Iris pigment epithelial cell (primary cell): ENCODE measurements around the gene GNA15.
A peak's percentile ranks its signal among the peaks of the same experiment; 100 is the strongest.

ENCODE experiments used
- DNase-seq: peaks from one replicate; pipeline ENCODE4 v3.0.0-alpha.2; 2011; ENCODE audit warnings: low read depth

Gene GNA15

DNA sequence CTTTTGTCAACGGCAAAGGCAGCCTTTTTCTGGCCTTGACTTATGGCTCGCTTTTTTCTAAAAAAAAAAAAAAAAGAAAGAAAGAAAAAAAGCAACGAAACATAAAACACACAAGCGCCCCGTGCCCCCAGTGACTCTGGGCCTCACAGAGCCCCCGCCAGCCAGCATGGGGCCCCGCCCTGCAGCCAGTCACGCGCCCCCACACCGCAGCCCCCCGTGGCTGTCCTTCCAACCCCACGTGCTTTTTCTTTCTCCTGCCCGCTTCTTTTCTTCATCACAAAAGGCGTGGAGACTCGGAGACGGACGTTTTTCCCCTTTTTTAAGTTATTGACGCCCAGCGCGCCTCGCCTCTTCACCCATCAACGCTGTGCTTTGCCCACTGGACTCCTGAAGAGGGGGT is 14.4 kb upstream of the GNA15 start:
- DNase-seq: no peak

DNA sequence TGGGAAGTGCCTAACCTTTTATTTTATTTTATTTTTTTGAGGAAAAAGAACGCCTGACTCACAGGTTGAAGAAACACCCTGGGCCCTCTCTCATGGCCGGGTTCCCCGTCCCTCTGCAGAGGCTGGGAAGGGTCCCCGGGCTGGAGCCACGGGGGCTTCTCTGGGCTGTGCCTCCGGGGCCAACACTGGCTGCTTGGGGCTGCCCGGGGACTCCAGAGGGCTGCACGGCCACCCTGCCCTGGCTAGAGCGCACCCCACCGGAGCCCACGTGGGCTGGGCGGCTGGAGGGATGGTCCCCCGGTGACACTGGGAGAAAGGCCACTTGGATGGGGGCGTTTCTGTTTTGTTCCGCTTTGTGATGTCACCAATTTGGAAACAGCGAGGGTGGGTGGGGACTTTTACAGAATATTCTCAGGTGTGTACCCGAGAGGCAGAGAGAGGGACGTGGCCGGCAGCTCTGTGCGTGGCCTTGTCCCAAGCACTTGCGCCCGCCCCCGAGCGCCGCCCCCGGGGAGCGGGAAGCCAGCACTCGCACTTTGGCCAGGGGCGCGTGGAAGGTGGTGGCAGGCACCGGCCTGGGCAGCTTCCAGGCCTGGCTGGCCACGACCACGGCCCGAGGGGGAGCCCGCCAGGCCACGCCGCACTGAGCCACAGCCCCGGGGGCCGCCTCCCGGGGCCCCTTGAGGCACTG is 13.9 kb upstream of the GNA15 start:
- DNase-seq: no peak

DNA sequence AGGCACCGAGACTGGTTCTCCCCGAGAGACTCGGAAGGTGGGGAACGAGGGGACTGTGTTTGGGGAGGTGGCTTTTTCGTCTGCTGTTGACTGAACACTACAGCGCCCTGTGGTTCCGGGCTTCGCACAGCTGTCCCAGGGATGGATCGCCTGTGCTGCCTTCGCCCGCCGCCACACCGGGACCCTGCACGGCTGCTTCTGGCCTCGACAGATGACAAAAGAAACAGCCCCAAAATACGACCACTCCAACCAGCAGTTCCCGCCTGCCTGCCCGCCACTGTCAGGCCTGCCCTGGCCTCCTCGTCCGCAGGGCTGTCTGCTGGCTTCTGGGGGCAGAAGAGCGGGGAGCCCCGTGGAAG is 13.3 kb upstream of the GNA15 start:
- DNase-seq: no peak

GRCh38 chr19:3123088-3123721 is 12.6 kb upstream of the GNA15 start:
- no peak for DNase-seq

DNA sequence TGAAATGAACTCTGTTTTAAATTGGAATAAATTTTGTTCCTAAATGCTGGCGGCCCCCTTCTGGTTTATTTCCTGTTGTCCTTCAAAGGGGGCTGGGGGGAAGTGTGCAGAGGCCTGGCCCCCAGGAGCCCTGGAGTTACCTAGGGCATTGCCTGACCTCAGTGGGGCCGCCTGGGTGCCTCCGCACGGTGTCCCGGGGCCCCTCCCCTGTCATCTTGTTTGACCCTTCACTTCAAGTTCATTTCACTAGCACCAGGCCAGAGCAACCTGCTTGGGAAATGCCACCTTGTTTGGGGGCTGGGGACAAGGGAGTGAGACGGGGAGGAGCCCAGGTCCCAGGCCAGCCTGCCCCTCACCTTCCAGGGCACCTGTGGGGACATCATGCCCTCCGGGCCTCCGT is 11.9 kb upstream of the GNA15 start:
- no peak for DNase-seq

DNA sequence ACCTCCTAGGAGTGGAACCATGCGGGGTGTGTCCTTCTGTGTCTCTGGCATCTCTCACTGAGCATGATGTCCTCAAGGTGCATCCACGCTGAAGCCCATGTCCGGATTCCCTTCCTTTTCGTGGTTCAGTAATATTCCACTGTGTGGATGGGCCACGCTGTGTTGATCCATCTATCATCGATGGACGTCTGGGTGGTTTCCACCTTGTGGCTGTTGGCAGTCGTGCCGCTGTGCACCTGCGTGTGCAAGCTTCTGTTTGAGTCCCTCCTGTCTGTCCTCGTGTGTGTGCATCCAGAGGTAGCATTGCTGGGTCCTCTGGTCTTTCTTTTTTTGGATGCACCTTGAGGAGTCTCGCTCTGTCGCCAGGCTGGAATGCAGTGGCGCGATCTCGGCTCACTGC is 11.2 kb upstream of the GNA15 start:
- no peak for DNase-seq

DNA sequence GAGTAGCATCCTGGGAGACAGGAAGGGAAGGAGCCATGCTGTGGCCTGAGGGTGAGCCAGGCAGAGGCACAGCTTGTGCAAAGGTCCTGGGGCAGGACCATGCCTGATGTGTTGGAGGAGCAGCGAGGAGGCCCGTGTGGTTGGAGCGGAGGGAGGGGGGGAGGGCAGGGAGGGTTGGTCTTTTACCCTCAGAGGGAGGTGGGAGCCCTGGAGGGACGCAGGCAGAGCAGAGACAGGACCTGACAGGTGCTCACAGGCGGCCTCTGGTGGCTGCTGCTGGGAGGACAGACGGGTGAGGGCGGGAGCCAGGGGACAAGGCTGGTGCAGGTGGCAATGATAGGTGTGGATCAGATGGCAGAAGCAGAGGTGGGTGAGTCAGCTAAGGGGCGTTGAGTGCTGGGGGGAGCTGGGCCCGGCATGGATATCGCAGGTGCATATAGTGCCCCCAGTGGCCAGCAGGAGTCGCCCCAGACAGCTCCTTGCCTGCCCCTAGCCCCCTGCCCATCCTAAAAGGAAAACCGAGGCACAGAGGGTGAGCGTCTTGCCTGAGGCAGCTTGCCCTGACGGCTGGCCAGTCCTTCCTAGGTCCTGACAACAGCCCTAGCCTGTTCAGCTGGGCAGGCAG is 9.8 kb upstream of the GNA15 start:
- peak; percentile 22 for DNase-seq

- DNase-seq: peak; percentile 69
Observed at GRCh38 chr19:3129112-3129511, 6.7 kb upstream of the GNA15 start.

- DNase-seq: no peak
Observed at GRCh38 chr19:3131168-3131567, 4.7 kb upstream of the GNA15 start.

- DNase-seq: peak; percentile 33
Observed at GRCh38 chr19:3132971-3133792, 2.7 kb upstream of the GNA15 start.

DNA sequence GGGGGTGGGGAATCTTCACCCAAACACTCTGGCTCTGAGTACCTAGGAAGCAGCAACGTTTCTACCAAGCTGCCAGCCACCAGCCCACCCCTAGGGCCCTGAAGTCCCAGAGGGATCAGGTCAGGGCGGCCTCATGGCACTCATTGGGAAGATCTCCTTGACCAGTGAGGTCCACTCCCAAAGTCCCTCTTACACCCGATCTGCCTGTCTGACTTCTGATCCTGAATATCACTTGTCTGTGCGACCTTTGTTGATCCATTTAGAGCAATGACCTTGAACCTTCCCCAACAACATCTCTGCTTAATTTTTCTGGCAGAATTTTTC is 2.1 kb upstream of the GNA15 start:
- DNase-seq: no peak

GRCh38 chr19:3136684-3137055 is 837 bp downstream of the GNA15 start:
- no peak for DNase-seq

DNA sequence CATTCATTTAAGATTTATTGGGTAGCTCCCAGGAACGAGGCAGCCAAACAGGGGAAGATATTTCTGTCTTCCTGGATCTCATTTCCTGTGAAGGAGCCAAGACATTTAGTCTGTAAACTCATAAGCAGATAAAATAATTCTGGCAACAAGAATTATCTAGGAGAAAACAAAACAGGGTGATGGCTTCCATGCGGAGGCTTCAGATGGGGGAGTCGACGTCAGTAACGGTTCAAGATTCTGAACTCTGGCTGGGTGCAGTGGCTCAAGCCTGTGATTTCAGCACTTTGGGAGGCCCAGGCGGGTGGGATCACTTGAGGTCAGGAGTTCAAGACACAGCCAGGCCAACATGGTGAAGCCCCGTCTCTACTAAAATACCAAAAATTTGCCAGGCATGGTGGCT is 1.3 kb downstream of the GNA15 start:
- no peak for DNase-seq

DNA sequence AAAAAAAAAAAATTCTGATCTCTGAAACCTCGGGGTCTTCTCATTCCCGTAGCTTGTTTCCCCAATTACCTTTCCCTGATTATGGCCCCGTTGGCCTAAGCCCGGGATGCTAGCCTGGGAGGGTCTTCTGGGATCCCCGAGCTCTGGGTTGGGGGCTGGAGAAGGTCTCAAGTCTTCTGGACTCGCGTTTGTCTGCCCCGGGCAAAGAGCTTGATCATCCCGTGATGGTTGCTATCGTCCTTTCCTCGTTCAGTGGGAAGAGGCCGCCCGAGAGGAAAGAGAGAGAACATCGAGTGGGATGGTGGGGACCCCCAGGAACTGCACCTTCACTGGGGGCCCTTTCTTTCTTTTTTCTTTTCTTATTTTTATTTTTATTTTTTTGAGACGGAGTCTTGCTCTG is 2.4 kb downstream of the GNA15 start:
- DNase-seq: no peak

DNA sequence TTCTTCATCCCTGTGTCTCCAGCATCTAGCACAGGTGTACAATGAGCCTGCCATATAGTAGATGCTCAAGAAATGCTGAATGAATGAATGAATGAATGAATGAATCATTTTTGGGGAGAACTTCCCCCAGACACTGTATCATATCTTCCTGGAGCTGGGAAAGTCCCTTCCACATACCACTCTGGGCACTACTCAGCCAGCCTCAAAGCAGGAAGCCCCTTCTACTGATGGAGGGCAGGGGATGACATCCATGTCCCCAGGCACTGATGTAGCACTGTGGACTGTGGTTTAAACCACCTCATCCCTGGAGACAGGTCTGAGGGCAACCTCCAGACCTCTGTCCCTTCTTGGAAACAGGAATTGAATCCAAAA is 4.8 kb downstream of the GNA15 start:
- DNase-seq: no peak

DNA sequence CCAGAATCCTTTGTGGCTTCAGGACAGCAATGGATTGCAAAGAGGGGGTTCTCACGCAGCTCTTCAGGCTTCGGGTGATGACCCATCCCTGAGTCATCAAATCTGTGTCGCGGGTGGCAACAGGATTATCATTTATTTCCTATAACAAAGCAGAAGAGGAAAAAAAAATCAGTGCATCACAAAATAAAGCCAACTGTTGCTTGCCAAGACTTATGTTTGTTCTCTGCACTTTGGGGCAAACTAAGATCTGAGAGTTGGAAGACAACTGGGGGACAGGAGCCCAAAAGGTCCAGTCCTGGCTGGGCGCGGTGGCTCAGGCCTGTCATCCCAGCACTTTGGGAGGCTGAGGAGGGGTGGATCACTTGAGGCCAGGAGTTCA is 6.4 kb downstream of the GNA15 start:
- peak; percentile 76 for DNase-seq

DNA sequence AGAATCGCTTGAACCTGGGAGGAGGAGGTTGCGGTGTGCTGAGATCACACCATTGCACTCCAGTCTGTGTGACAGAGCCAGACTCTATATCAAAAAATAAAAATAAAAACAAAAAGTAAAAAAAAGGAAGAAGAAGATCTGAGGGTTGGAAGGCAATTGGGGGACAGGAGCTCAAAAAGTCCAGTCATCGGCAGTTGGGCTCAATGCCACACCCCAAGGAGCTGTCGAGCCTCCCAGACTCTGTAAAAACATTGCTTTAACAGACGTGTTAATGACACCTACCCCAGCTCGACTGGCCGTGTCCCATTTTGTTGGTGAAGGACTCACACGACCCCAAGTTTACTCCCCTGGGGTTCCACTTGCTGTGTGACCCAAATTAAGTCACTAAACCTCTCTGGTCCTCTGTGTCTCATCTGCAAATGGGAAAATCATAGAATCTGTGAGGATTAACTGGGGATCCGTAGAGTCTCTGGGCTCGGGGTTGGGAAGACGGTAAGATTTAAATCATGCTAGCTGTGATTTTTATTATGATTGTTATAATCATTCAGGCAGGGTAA is 7.0 kb downstream of the GNA15 start:
- DNase-seq: no peak

GRCh38 chr19:3145909-3146676 is 10.3 kb downstream of the GNA15 start:
- DNase-seq: no peak

GRCh38 chr19:3146677-3147100 is 10.9 kb downstream of the GNA15 start:
- no peak for DNase-seq

DNA sequence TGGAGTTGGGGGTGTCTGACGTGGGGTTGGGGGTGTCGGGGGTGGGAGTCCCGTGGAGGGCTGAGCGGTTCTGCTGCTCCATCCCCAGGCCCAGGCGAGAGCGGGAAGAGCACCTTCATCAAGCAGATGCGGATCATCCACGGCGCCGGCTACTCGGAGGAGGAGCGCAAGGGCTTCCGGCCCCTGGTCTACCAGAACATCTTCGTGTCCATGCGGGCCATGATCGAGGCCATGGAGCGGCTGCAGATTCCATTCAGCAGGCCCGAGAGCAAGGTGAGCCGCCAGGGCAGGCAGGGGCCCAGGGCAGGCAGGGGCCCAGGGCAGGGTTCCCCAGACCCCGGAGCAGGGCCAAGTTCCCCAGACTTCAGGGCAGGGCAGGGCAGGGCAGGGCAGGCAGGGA is 12.7 kb downstream of the GNA15 start:
- DNase-seq: no peak

DNA sequence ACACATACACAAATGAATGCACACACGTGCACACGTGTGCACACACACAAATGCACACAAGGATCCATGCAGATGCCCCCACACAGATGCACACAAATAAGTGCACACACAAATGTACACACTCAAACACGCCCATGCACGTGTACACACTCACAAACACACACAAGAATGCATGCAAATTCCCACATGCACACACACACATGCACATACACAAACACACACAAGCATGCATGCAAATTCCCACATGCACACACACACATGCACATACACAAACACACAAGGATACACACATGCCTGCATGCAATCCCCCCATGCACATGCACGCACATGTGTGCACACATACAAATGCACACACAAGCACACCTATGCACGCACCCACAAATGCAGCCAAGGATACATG is 13.3 kb downstream of the GNA15 start:
- DNase-seq: no peak
